Measurements from ENCODE around the gene ITGA3. TPM values are rescaled to one million over a fixed set of nuclear protein-coding genes. Genes with fewer than 3 reads are reported as not detected.

The ITGA3 gene
- total and polyA plus RNA-seq, 2 of the 13 experiments (the other 11 are each of a cell fraction or from before 2014, with no cell fraction given): 0.48 to 0.69 TPM

GRCh38 chr17:50065056-50065455 lies 9.1 kb downstream of the ITGA3 start:
- Histone ChIP-seq H3K4me3 (replicated peaks in 1 of 3; ENCODE audit: insufficient read depth in 1 of 3, low read depth in 2 of 3, low read length in 3 of 3) (no peak overlapping the region; a peak in 1 of 6 replicates), H3K36me3 (replicated peaks in 1 of 2; ENCODE audit: control insufficient read depth in 1 of 2, insufficient read depth in 2 of 2, low read length in 2 of 2) (no peaks in the 10 kb centered on the region), H3K4me2 (ENCODE audit: low read depth, low read length) (peak overlapping the region; percentile 20; the same call in 1 of the 2 replicates), H3K4me1 (ENCODE audit: insufficient read depth, low read length) (peaks cover 10% of the 10 kb centered on the region; the same call in 1 of the 2 replicates), H3K27me3 (ENCODE audit: control insufficient read depth in 1 of 2, insufficient read depth in 2 of 2, low read length in 2 of 2) (peaks cover 7 to 44% of the 10 kb centered on the region in 2 experiments), H2AFZ (ENCODE audit: low read length) (no peak overlapping the region), H3K27ac (ENCODE audit: extremely low read length, insufficient read depth, low read length) (no peak overlapping the region), H3K79me2 (ENCODE audit: insufficient read depth, low read length) (no peaks in the 10 kb centered on the region), H3K9me3 (ENCODE audit: low read length) (no peaks in the 10 kb centered on the region), H4K20me1 (ENCODE audit: insufficient read depth, low read length) (no peaks in the 10 kb centered on the region), H3K9ac (ENCODE audit: insufficient read depth, low read depth, low read length) (no peak overlapping the region)
- intact Hi-C loops (cut with micrococcal nuclease; ENCODE audit: unreplicated experiment): no loop called here
- in situ Hi-C loops (cut with HindIII; ENCODE audit: extremely low pct_ligation_motif_present, low pct_unique_long_range_greater_than_20kb): no loop called here
- TF ChIP-seq RBM22 (optimal IDR thresholded peaks at IDR 0.05; ENCODE audit: low read length): no peak
- no peak for TF ChIP-seq THYN1 (CRISPR knock-in tag; IDR thresholded peaks at IDR 0.05; ENCODE audit: borderline replicate concordance, low read depth)
- no peak for TF ChIP-seq SKI (IDR thresholded peaks at IDR 0.05; ENCODE audit: partially characterized antibody)
- TF ChIP-seq PAXIP1 (CRISPR knock-in tag; conservative IDR thresholded peaks at IDR 0.05): no peak
- no peak for TF ChIP-seq ZNF142 (CRISPR knock-in tag; IDR thresholded peaks at IDR 0.05)
- no peak for TF ChIP-seq ZNF136 (CRISPR knock-in tag; IDR thresholded peaks at IDR 0.05; ENCODE audit: low read depth)
- TF ChIP-seq RELA (CRISPR knock-in tag; IDR thresholded peaks at IDR 0.05): no peak
- TF ChIP-seq TARDBP (CRISPR knock-in tag; IDR thresholded peaks at IDR 0.05): no peak
- TF ChIP-seq TAF15 (IDR thresholded peaks at IDR 0.05; ENCODE audit: low read depth, low read length, poor library complexity, severe bottlenecking): no peak
- ChIA-PET POLR2A (no interaction called here), CTCF (ENCODE audit: low intra/inter-chr PET ratio, low total read pairs) (no interaction called here)
- FAIRE-seq (no peak), ATAC-seq (no peak), DNase-seq (ENCODE audit: low spot score) (no peak)
- 42% methylated on average over 3 of the region's 3 CpGs for WGBS (ENCODE audit: low lambda C conversion rate)
- BruUV-seq (replicated peaks): no TSS peak
